Ramos (cell line): ENCODE measurements around the gene TTC34.

Experiments used
- in situ Hi-C: fragments of 300-500 bp; cut with MboI; formaldehyde crosslinking; loops from one replicate; pipeline ENCODE4 v1.14.3; 2022; ENCODE audit warnings: low sequenced_read_pairs; ENCODE audit not compliant: unreplicated experiment

The TTC34 gene, protein sequence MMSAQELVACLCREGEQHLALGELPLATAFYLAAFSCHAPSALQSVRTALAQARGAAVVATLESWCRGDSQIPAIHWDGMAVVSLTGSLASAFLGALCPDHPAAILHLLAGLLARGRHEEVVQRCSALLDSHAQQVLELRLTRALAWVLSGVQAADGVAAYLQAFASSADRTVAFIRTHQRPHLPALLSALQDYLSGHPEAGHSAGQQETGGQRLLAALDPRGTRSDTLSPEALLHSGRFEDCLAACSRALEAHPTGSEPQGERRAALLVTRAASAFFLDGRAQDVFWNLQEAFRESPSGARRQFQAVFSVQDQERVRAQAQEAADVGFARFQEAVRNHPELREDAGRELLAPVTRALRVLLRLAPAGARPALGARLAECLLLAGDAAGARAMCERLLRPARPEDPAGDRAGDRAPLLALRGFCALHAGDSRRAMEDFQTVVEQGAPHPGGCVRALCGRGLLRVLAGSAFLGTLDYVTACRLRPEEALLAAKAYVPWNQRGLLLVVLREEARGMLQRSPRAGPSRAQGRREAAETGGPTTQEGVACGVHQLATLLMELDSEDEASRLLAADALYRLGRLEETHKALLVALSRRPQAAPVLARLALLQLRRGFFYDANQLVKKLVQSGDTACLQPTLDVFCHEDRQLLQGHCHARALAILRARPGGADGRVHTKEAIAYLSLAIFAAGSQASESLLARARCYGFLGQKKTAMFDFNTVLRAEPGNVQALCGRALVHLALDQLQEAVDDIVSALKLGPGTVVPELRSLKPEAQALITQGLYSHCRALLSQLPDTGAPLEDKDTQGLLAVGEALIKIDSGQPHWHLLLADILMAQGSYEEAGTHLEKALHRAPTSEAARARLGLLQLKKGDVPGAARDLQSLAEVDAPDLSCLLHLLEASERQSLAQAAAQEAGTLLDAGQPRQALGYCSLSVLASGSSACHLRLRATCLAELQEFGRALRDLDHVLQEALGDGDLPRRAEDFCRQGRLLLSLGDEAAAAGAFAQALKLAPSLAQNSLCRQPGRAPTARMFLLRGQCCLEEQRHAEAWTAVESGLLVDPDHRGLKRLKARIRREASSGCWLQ

DNA sequence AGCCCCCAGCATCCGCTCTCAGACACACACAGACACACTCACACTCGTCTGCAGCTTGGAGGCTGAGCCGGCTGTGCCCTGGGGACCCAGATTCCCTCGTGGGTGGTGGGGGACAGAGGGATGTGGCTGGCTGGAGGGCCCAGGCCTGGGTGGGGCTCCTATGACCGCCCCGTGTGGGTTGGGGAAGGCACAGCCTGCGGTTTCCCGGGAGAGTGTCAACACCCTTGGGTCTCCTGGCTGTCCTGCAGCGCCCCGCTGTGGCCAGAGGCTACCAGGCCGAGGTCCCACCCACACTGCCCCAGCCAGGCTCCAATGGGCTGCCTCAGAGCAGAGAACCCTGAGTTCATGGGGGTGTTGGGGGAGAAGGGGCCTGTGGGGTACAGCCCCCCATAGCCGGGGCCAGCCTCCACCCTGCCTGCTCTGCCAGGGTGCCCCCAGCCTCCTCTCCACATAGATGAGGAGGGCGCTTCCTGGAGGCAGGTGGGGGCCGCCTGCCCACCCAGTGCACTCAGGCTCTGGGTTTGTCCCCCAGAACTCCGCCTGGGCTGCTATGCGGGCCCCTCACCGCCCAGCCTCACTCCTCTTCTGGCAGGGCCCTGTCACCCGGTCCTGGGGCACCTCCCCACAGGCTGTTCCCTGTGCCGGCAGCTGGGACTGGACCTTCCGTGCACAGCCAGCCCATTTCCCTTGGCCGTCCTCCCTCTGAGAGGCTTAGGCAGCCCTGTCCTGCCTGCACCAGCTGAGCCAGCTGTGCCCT, at the start of gene TTC34:
Gene TTC34 (minus strand): TSS at position 159 of the 757 bp plus-strand sequence. CDS start 866 bp downstream, outside the sequence.
- in situ Hi-C loops = loop anchor here (25.0 kb wide), 1 partner anchor 139 kb away; no protein-coding TSS in a partner anchor

DNA sequence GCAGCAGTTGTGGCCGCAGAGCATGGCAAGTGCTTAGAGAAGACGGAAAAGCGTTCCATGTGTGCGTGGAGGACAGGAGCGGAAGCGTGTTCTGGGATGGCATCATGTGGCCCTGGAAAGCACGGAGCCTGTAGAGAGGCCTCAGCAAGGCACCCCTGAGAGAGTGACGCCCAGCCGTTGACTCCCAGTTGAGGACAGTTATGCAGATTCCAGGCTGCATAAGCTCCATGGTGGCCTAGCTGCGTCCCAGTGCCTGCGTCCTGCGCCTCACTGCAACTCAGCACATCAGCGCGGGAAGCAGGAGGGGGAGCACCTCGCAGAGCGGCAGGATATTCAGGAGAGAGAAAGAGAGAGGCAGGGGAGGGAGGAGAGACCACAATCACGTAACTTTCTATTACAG, 49.0 kb upstream of the TTC34 start:
- in situ Hi-C loops = no loop called here

DNA sequence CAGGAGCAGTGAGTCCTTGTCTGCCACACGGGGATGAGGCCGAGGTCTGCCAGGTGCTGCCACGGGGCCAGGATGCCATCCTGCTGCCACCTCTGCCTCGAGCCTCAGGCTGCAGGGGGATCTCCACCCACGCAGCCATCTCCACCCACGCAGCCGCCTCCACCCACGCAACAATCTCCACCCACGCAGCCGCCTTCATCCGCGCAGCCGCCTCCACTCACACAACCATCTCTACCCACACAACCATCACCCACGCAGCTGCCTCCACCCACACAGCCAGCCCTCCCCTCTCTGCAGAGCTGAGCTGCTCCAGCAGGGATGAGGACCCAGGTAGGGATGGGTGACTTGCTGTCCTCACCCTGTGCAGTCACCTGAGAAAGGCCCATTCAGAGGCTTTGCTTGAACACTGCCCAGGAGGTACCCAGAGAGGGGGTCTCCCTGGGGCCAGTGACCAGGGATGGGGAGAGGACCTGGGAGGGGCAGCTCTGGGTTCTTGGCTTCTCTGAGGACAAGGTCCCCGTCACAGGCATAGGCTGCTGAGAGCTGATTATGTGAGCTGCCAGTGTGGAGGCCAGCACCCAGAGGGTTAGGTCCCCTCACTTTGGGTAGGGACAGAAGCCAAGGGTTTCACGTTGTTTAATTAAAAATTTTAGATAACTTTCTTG, 46.6 kb upstream of the TTC34 start:
- in situ Hi-C loops = no loop called here

DNA sequence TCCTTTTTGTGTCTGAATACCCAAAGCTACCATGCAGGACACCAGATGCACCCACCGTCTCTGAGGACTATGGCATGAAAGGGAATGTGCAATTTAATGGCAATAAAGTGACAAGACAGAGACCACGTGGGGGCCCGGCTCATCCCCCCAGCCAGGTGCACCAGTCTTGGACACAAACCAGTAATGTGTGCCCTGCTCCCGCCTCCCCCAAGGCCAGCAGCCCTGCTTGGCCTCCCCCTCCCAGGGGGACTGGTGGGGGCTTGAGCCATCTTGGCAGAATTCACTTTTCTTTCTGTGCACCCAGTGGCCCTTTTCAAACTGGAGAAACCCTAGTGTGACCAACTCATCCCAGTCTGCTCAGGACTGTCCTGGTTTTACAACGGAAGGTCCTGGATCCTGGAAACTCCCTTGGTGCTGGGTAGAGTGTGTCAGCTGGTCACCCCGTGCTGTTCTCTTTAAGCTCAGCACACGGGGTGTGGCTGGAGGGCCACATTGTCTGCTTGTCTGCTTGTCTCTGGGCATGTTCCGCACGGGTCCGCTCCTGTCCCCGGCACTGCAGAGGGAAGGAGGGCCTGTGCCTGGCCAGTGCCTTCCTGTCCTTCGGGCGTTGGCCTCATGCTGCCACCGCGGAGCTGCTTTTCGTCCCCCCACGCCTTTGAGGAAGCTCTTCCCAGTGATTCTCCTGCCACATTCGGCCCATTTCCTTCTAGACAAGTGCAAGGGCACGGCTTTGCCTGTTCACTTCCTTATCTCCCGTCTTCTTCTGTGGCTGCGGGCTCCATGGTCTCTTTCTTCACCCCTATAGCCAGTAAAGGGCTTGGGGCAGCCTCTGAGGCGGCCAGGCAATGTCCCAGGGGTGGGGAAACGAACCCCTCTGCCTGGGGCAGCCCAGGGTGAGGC, 45.8 kb upstream of the TTC34 start:
- in situ Hi-C loops = no loop called here

DNA sequence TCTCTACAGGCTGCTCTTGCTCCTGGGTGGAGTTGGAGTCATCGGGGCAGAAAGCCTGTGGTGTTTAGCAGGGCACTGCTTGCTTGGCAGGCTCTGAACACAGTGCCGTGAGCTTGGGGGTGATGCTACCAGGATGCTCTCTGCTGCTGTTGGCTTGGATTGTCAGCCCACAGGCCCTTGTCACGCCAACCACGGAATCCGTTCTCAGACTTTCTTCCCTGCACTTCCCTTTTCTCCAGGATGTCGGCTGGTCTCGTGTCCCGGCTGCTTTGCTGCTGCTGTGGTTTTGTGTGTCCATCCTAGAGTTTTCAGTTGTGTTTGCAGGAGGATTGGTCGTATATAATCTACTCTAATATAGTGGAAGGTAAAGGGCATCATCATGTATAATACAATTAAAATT, 44.4 kb upstream of the TTC34 start:
- in situ Hi-C loops = no loop called here

DNA sequence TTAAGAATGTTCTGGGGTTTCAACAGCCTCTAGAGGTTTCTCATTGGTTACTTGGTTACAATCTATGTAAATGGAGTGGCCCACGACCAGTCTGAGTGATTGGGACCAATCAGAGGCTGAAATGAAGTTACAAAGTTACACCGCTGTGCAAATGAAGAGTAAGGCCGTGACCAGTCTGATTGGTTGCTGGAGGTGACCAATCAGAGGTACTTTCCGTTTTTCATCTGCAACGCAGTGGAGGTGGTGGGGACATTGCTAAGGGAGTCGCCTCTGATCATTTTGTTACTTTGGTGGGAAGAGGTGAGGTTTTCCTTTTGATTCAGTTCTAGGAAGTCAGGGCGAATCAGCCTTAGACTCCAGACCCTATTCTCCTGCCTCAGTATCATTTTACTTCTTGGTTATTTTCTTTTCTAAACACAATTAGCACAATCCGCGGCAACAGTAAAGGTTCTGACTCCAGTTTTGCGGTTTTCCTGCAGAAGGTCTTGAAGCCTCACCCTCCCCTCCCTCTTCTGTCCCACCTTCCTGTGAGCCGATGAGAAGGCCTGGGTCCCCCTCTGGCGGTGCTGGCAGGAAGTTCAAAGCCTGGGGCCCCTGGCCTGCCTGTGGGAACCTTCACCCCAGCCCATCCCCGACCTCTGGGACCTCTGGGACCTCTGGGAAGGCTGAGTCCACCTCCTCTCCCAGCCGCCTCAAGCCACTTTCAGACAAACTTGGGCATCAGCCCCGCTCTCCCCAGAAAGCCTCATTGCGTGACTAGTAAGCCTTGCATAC, 38.7 kb upstream of the TTC34 start:
- in situ Hi-C loops = no loop called here

DNA sequence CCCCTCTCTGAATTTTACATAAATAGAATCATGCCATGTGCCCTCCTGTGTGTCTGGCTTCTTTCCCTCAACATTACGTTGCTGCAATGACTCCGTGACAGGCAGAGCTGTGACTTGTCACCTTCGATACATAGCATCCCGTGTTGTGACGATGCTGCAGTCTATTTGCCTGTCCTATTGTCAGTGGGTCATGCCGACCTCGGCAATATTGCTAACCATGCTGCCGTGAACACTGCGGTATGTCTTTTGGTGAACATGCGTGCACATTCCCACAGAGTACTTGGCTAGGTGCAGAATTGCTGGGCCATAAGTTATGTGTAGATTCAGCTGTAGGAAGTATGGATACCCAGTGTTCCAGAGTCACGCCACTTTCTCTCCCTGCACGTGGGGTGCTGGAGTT, 36.3 kb upstream of the TTC34 start:
- in situ Hi-C loops = no loop called here

DNA sequence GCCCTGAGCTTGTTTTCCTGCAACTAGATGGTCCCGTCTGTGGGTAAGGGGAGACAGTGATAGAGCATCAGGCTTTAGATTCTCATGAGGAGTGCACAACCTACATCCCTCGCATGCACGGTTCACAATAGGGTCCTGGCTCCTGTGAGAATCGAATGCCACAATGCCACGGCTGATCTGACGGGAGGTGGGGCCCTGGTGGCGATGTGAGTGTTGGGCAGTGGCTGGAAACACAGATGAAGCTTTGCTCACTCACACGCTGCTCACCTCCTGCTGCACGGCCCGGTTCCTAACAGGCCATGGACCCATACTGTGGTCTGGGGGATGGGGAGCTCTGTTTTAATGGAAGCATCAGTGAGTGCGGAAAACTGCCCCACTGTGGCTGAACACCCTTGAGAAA, 35.8 kb upstream of the TTC34 start:
- in situ Hi-C loops = no loop called here

DNA sequence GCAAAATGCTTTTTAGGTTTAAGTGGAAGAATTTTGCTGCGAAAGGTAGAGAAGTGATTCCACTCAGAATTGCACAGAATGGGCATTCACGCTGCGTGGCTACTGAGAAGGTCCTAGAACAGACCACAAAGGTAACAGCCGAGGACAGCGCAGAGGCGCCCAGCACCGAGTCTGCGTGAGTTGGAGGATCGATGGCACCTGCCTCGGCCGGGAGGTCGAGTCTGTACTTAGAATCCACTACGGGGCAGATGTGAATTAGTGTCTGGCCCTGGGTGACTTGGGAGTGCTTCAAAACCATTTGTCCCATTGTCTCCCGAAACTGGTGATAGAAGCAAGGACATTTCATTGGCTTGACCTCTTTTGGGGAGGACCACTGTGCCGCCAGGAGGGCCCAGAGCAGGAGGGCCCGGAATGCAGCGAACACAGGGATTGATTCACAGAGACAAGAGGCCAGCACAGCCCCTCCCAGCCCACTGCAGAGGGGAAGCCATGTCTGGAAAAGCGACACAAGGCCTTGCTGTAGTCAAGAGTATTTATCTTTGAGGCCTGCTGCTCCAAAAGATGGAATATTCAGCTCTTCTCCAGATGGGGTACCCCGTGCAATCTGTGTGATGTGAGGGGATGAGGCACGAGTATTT, 35.0 kb upstream of the TTC34 start:
- in situ Hi-C loops = no loop called here

DNA sequence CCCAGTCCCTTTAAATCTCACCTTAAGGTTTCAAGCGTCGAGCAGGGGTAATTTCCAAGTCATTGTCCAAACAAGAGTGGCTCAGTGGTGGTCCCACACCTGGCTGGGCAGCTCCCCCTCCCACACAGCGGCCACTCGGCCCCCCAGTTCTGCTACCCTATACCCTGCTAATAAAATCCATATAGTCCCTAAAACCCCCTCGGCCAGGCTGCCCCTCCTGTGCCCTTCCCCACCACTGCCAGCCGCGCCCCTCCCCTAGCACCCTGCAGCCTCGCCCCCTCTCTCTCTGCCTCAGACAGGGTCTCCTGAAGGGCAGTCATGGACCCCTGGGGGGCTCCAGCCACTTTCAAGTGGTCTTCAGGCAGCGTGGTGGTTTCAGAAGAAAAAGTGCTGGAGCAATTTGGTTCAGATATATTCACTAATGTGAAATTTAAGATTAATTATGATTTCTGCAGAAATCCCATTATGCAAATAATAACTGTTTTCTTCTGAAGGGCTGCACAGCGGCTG, 34.2 kb upstream of the TTC34 start:
- in situ Hi-C loops = no loop called here

DNA sequence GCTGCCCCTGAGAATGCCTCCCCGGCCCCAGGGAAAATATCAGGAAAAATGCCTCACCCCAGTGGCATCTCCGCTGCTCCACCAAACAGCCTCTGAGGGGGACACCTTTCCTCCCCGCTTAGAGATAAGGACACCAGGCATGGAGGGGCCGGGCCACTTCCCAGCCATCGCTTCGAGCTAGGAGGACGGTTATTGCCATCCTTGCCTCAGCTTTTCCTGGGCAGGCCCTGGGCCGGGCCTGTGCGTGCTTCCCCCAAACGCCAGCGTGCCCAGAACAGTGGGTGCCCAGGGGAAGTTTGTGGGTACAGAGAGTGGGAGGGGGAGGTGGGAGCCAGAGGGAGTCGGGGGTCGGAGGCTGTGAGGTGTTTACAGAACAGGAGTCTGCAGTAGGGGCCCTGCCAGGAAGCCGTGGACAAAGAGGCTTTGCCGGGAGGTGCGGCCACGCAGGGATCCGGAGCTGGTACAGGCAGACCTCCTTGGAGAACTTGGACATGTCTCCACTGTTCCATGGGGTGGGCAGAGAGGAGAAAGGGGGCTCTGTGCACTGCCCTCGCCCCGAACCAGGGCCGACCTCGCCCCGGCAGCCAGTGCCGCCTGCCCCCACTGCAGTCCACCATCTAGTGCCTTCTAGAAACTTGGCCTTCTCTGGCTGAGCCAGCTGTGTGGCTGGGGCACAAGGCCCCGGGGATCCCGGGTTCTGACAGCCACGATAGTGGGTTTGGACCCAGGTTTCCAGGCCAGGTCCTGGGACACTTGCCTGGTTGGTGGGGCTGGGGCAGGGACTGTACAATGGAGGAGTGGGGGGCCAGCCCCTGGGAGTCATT, 33.5 kb upstream of the TTC34 start:
- in situ Hi-C loops = no loop called here

DNA sequence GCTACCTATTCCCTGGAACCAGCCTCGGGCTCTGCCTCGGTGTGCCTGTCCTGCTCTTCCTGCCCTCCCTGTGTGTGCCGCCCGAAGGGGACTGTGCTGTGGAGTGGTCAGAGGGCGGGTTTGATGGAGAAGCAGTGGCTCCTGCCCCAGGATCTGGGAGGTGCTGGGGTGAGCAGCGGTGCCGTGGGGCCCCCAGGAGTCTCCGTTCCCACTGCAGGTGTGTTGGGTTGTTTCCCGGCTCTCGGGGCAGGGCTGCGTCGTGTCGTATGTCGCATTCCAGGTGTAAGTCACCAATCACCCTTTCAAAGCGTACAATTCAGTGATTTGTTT, 32.6 kb upstream of the TTC34 start:
- in situ Hi-C loops = no loop called here

DNA sequence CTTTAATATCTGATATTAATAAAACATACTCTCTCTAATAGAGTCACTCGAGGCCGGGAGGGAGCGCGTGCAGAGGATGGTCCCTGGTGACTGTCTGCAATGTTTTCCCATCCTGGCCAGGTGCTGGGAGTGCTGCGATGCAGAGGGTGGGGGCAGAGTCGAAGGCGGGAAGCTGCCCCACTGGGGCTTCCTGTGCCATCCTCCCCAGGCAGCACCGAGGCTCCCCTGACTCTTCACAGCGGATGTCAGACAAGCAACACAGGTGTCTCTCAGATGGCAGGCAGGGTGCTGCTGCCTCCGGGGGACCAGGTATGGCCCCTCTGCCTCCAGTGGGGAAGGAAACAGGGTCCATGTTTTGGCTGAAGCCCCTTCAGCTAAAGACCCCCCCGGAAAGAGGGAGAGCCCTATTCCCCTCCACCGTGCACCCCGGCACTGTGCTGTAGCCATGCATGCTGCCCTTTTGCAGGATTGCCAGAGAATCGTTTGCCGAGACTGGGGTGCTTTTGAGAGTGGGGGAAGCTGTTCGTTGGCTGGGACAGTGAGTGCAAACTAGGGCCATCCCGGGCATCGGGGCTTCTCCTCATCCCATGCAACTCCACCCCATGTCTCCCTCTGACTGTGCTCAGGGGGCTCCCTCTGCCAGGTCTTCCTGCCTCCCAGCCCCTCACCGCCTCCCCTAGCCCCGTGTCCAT, 32.1 kb upstream of the TTC34 start:
- in situ Hi-C loops = no loop called here

DNA sequence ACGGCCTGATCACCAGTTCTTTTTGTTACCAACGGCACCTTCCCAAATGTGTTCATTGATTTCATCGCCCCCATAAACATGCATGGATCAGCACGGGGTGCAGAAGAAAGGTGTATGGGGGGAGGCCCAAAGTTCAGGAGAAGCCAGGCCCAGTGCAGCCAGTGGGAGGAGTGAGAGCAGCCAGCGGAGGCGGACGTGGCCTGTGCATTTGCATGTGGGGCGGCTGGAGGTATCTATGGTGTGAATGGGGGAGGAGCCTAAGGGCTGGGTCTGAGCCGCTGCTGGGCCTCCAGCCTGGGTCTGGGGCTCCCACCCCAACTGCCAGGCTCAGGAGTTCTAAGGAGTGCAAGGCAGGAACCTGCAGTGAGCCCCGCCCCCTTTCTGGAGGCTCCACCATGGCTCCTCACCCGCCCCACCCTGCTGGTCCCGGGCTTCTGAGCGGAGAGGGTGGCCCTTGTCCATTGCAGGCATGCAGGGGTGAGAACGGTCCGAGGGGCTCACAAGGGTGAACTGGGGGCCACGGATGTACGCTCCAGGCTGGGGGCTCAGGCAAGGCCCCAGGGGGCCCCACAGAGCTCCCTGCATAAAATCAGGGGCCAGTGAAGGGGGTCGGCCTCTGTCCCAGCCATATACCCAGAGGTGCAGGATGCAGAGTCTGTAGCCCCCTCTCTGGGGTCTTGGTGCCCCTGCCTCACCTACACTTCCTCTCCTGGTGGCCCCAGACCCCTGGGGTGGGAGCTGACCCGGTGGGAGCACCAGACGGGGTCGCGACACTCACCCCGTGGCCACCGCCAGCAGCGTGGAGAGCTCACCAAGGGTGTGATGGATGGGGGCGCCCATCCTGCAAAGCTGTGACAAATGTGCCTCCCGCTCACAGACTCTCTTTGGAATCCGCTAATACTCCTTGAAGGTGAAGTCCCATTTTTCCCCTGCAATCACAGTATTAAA, 31.3 kb upstream of the TTC34 start:
- in situ Hi-C loops = no loop called here
